Activated T-helper 1 cell treated with anti-CD3 and anti-CD28 coated beads, Interleukin-12 subunit alpha, Interleukin-12 subunit beta, Interleukin-2, Interleukin-4 antibody, amounts not matched to agents 30 ng/mL and 10 ng/mL and 1 ng/mL, durations not matched to agents 14 hours and 24 hours and 36 hours (primary cell): ENCODE measurements around the gene SCG5. TPM values are rescaled to one million over a fixed set of nuclear protein-coding genes. Genes with fewer than 3 reads are reported as not detected.

Experiments
- DNase-seq: peaks from one replicate; pipeline ENCODE4 v3.0.0; 2021; ENCODE audit warnings: low spot score
- H3K27ac Mint-ChIP-seq: one replicate; pipeline ENCODE4 v1.8.0; 2021; ENCODE audit warnings: mild to moderate bottlenecking, mixed read lengths
- H3K27me3 Mint-ChIP-seq: one replicate; pipeline ENCODE4 v1.8.0; 2022; ENCODE audit warnings: mild to moderate bottlenecking, moderate library complexity, mixed read lengths; ENCODE audit not compliant: insufficient read depth
- H3K36me3 Mint-ChIP-seq: one replicate; pipeline ENCODE4 v1.8.0; 2021; ENCODE audit warnings: low read depth, mixed read lengths
- H3K4me1 Mint-ChIP-seq: one replicate; pipeline ENCODE4 v1.8.0; 2021; ENCODE audit warnings: low read depth, mixed read lengths
- H3K4me3 Mint-ChIP-seq: one replicate; pipeline ENCODE4 v1.8.0; 2021; ENCODE audit warnings: mild to moderate bottlenecking, moderate library complexity, mixed read lengths
- H3K9me3 Mint-ChIP-seq: one replicate; pipeline ENCODE4 v1.8.0; 2021; ENCODE audit warnings: mixed read lengths
- intact Hi-C: fragments of 100-400 bp; cut with micrococcal nuclease; formaldehyde crosslinking; loops from one replicate; pipeline ENCODE4 v1.15.1; 2024
- total RNA-seq: library from RNA; stranded (reverse); gene quantifications from 2 replicates; pipeline ENCODE4 v1.2.3, GENCODE V29; 2022

SCG5 gene
- total RNA-seq, 1 donor from 2014 or later, result 1.6 TPM

GRCh38 chr15:32707436-32707835 lies 65.9 kb downstream of the SCG5 start:
- Mint-ChIP-seq H3K27me3 (peaks cover 31% of the 10 kb centered on the region), H3K4me1 (no peaks in the 10 kb centered on the region), H3K36me3 (peaks cover 2% of the 10 kb centered on the region), H3K9me3 (no peaks in the 10 kb centered on the region), H3K27ac (no peak overlapping the region), H3K4me3 (no peak overlapping the region)
- no peak for DNase-seq
- intact Hi-C loops, result no loop called here

- intact Hi-C loops, result no loop called here
- Mint-ChIP-seq H3K9me3 (no peaks in the 10 kb centered on the region), H3K27ac (no peak overlapping the region), H3K4me1 (no peaks in the 10 kb centered on the region), H3K4me3 (no peak overlapping the region), H3K27me3 (peaks cover 33% of the 10 kb centered on the region), H3K36me3 (peaks cover 2% of the 10 kb centered on the region)
- DNase-seq, result no peak
Observed at GRCh38 chr15:32709295-32710033, 68.0 kb downstream of the SCG5 start.

DNA sequence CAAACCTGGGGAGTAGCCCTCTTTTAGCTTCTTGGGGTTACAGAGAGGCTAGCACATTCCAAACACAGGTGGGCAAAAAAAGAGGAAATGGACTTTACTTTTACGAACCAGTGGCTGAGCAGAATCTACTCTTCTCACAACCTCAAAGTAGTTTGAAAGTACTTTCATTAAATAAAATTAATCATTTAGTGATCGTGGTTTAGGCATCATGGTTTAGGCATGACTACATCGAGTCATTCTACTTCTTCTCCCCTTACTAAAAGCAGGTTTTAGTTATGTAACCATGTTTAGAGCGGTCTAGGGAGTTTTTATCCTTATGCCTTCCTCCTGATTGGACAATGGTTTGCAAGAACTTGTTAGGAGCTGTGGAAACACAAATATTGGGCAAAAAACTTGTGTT lies 73.8 kb downstream of the SCG5 start:
- Mint-ChIP-seq H3K27ac (no peak overlapping the region), H3K4me3 (no peak overlapping the region), H3K36me3 (peaks cover 1% of the 10 kb centered on the region), H3K4me1 (peaks cover 7% of the 10 kb centered on the region), H3K9me3 (no peaks in the 10 kb centered on the region), H3K27me3 (peaks cover 60% of the 10 kb centered on the region)
- DNase-seq, result no peak
- intact Hi-C loops, result no loop called here

- no peak overlapping the region for H3K4me3 Mint-ChIP-seq
- peaks cover 7% of the 10 kb centered on the region for H3K4me1 Mint-ChIP-seq
- peaks cover 64% of the 10 kb centered on the region for H3K27me3 Mint-ChIP-seq
- no peak overlapping the region for H3K27ac Mint-ChIP-seq
- DNase-seq, result no peak
- no peaks in the 10 kb centered on the region for H3K9me3 Mint-ChIP-seq
- peaks cover 1% of the 10 kb centered on the region for H3K36me3 Mint-ChIP-seq
- intact Hi-C loops, result no loop called here
Observed at GRCh38 chr15:32716216-32716914, 74.9 kb downstream of the SCG5 start.

GRCh38 chr15:32716915-32717425 lies 75.5 kb downstream of the SCG5 start:
- Mint-ChIP-seq H3K4me3 (no peak overlapping the region), H3K36me3 (peaks cover 1% of the 10 kb centered on the region), H3K27me3 (peaks cover 67% of the 10 kb centered on the region), H3K9me3 (no peaks in the 10 kb centered on the region), H3K4me1 (peaks cover 7% of the 10 kb centered on the region), H3K27ac (no peak overlapping the region)
- intact Hi-C loops, result no loop called here
- no peak for DNase-seq

- Mint-ChIP-seq H3K27me3 (peaks cover 71% of the 10 kb centered on the region), H3K4me1 (peaks cover 9% of the 10 kb centered on the region), H3K27ac (peak within 1 kb of the TSS; percentile 58), H3K36me3 (peaks cover 1% of the 10 kb centered on the region), H3K9me3 (no peaks in the 10 kb centered on the region), H3K4me3 (no peak within 1 kb of the TSS)
- intact Hi-C loops, result no loop called here
- DNase-seq, result no peak
Observed at GRCh38 chr15:32717426-32718226, 76.1 kb downstream of the SCG5 start, which contains the start of gene GREM1. Gene GREM1, plus strand, starts transcription at chr15:32718004. Its CDS starts 12,687 bp downstream, at chr15:32730691.

GRCh38 chr15:32718227-32718820 lies 76.8 kb downstream of the SCG5 start:
- intact Hi-C loops, result no loop called here
- H3K9me3 Mint-ChIP-seq, result no peaks in the 10 kb centered on the region
- no peak for DNase-seq
- no peak overlapping the region for H3K27ac Mint-ChIP-seq
- peaks cover 69% of the 10 kb centered on the region for H3K27me3 Mint-ChIP-seq
- peaks cover 1% of the 10 kb centered on the region for H3K36me3 Mint-ChIP-seq
- H3K4me1 Mint-ChIP-seq, result peaks cover 16% of the 10 kb centered on the region
- no peak overlapping the region for H3K4me3 Mint-ChIP-seq

DNA sequence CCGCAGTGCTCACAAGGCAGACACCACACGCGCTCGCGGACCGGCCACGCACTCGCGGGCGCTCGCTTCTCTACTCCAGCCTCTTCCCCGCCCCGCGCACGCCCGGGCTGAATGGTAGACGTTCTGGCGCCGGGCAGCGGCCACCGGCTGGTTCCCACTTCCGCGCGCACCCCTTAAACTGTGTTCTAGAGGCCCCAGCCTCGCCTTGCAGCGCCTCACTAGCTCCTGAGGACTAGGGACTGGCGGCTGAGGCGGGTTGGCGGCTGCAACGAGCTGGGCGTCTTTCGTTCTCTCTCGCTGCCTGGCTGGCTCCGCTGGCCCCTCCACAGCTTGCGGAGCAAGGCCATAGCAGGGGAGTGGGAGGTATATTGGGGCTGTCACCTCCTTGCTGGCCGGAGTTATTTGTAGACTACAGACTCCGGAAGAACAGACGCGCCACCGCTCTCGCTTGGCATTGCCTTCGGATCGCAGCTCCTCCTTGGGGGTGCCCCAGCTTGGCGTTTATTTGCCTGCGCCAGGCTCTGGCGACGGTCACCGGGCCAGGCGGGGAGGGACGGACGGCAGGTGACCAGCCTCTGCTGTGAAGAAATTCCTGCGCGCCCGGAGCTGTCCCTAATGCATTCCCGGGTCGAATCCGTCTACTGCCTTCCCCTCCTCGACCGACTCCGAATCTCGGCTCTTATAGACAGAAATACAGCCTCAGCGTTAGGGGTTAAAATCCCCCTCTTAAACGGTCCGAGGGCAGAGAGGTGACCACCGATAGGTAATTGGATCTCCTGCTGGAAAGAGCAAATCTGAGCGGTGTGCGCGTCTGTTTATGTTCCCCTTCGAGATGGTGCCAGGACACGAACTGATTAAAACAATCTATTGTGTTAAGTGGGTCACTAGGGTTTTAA lies 77.6 kb downstream of the SCG5 start:
- peaks cover 16% of the 10 kb centered on the region for H3K4me1 Mint-ChIP-seq
- peaks cover 66% of the 10 kb centered on the region for H3K27me3 Mint-ChIP-seq
- DNase-seq, result no peak
- peak overlapping the region; percentile 26 for H3K27ac Mint-ChIP-seq
- intact Hi-C loops, result no loop called here
- H3K4me3 Mint-ChIP-seq, result peak overlapping the region; percentile 20
- peaks cover 1% of the 10 kb centered on the region for H3K36me3 Mint-ChIP-seq
- no peaks in the 10 kb centered on the region for H3K9me3 Mint-ChIP-seq

- peaks cover 57% of the 10 kb centered on the region for H3K27me3 Mint-ChIP-seq
- peaks cover 13% of the 10 kb centered on the region for H3K4me1 Mint-ChIP-seq
- no peak overlapping the region for H3K27ac Mint-ChIP-seq
- H3K4me3 Mint-ChIP-seq, result no peak overlapping the region
- no peak for DNase-seq
- no peaks in the 10 kb centered on the region for H3K36me3 Mint-ChIP-seq
- intact Hi-C loops, result no loop called here
- peaks cover 9% of the 10 kb centered on the region for H3K9me3 Mint-ChIP-seq
Observed at GRCh38 chr15:32721596-32721995, 80.1 kb downstream of the SCG5 start.

GRCh38 chr15:32722136-32722535 lies 80.6 kb downstream of the SCG5 start:
- no peak overlapping the region for H3K4me3 Mint-ChIP-seq
- no peaks in the 10 kb centered on the region for H3K36me3 Mint-ChIP-seq
- H3K4me1 Mint-ChIP-seq, result peaks cover 9% of the 10 kb centered on the region
- H3K9me3 Mint-ChIP-seq, result peaks cover 9% of the 10 kb centered on the region
- DNase-seq, result no peak
- H3K27me3 Mint-ChIP-seq, result peaks cover 52% of the 10 kb centered on the region
- H3K27ac Mint-ChIP-seq, result no peak overlapping the region
- intact Hi-C loops, result no loop called here

GRCh38 chr15:32723171-32723948 lies 81.8 kb downstream of the SCG5 start:
- Mint-ChIP-seq H3K27me3 (peaks cover 48% of the 10 kb centered on the region), H3K4me3 (no peak overlapping the region), H3K9me3 (peaks cover 9% of the 10 kb centered on the region), H3K4me1 (peaks cover 9% of the 10 kb centered on the region), H3K36me3 (no peaks in the 10 kb centered on the region), H3K27ac (no peak overlapping the region)
- no peak for DNase-seq
- intact Hi-C loops, result no loop called here
